GM21576 (cell line): Measurements from ENCODE around the gene JDP2.

ENCODE experiments used
- ATAC-seq: cut with Tn5 transposase; IDR thresholded peaks from one replicate; pipeline ENCODE4 v1.9.1; 2021; ENCODE audit warnings: mild to moderate bottlenecking, moderate library complexity; ENCODE audit not compliant: unreplicated experiment

Gene JDP2

GRCh38 chr14:75479770-75480600, 52.2 kb downstream of the JDP2 start:
- ATAC-seq, result no peak

GRCh38 chr14:75482366-75482765, 54.5 kb downstream of the JDP2 start:
- no peak for ATAC-seq

- ATAC-seq, result no peak
Observed at GRCh38 chr14:75484711-75485429, 57.0 kb downstream of the JDP2 start.

- no peak for ATAC-seq
Observed at GRCh38 chr14:75486318-75486717, 58.5 kb downstream of the JDP2 start.

- peak; percentile 71 for ATAC-seq
Observed at GRCh38 chr14:75487155-75487671, 59.4 kb downstream of the JDP2 start.

- ATAC-seq, result no peak
Observed at GRCh38 chr14:75489480-75489837, 61.6 kb downstream of the JDP2 start.

- no peak for ATAC-seq
Observed at GRCh38 chr14:75491376-75491978, 63.7 kb downstream of the JDP2 start.

GRCh38 chr14:75492832-75493591, 65.2 kb downstream of the JDP2 start:
- no peak for ATAC-seq

GRCh38 chr14:75493592-75494087, 65.8 kb downstream of the JDP2 start:
- no peak for ATAC-seq

GRCh38 chr14:75494896-75495295, 67.1 kb downstream of the JDP2 start:
- ATAC-seq, result no peak

- ATAC-seq, result no peak
Observed at GRCh38 chr14:75495399-75495798, 67.6 kb downstream of the JDP2 start.

GRCh38 chr14:75495882-75496281, 68.1 kb downstream of the JDP2 start:
- ATAC-seq, result no peak

- no peak for ATAC-seq
Observed at GRCh38 chr14:75496755-75497154, 68.9 kb downstream of the JDP2 start.

- no peak for ATAC-seq
Observed at GRCh38 chr14:75497191-75497590, 69.4 kb downstream of the JDP2 start.

GRCh38 chr14:75497701-75498100, 69.9 kb downstream of the JDP2 start:
- ATAC-seq, result no peak

- ATAC-seq, result peak; percentile 65
Observed at GRCh38 chr14:75499084-75499875, 71.5 kb downstream of the JDP2 start.

GRCh38 chr14:75501080-75501479, 73.3 kb downstream of the JDP2 start:
- no peak for ATAC-seq

GRCh38 chr14:75504411-75504810, 76.6 kb downstream of the JDP2 start:
- ATAC-seq, result no peak

- ATAC-seq, result no peak
Observed at GRCh38 chr14:75506930-75507329, 79.1 kb downstream of the JDP2 start.

- no peak for ATAC-seq
Observed at GRCh38 chr14:75510547-75510946, 82.7 kb downstream of the JDP2 start.
